ENCODE results near the gene RPS15.

The RPS15 gene

GRCh38 chr19:1471515-1472160 lies 33.4 kb downstream of the RPS15 start:
- TF ChIP-seq CTCF (IDR thresholded peaks at IDR 0.05): no peak

GRCh38 chr19:1472231-1473084 lies 34.3 kb downstream of the RPS15 start:
- Histone ChIP-seq H3K27me3 (peaks cover 66% of the 10 kb centered on the region), H3K36me3 (peaks cover 32% of the 10 kb centered on the region), H3K4me3 (ENCODE audit: low read depth in 1 of 2, low read length in 1 of 2) (no peak overlapping the region), H3K9me3 (no peaks in the 10 kb centered on the region), H3K4me1 (ENCODE audit: control insufficient read depth in 1 of 2, insufficient read depth in 1 of 2, low read depth in 1 of 2, low read length in 1 of 2) (peaks cover 19 to 39% of the 10 kb centered on the region in 2 experiments), H3K27ac (no peak overlapping the region)
- no peak for TF ChIP-seq CTCF (IDR thresholded peaks at IDR 0.05)

More at GRCh38 chr19:1471515-1472160, 33.4 kb downstream of the RPS15 start:
- H3K36me3 ChIP-seq: peaks cover 26% of the 10 kb centered on the region
- H3K4me3 ChIP-seq (ENCODE audit: low read depth in 1 of 2, low read length in 1 of 2): no peak overlapping the region
- no peak overlapping the region for H3K27ac ChIP-seq
- H3K9me3 ChIP-seq: no peaks in the 10 kb centered on the region
- H3K27me3 ChIP-seq: peaks cover 74% of the 10 kb centered on the region
- peaks cover 19 to 42% of the 10 kb centered on the region in 2 experiments for H3K4me1 ChIP-seq (ENCODE audit: control insufficient read depth in 1 of 2, insufficient read depth in 1 of 2, low read depth in 1 of 2, low read length in 1 of 2)

- Histone ChIP-seq H3K4me3 (ENCODE audit: low read depth in 1 of 2, low read length in 1 of 2) (no peak overlapping the region), H3K9me3 (no peaks in the 10 kb centered on the region), H3K4me1 (ENCODE audit: control insufficient read depth in 1 of 2, insufficient read depth in 1 of 2, low read depth in 1 of 2, low read length in 1 of 2) (peaks cover 25 to 36% of the 10 kb centered on the region in 2 experiments), H3K27ac (no peak overlapping the region), H3K27me3 (peaks cover 58% of the 10 kb centered on the region), H3K36me3 (peaks cover 33% of the 10 kb centered on the region)
- TF ChIP-seq CTCF (IDR thresholded peaks at IDR 0.05): no peak
Observed at GRCh38 chr19:1473085-1473851, 35.1 kb downstream of the RPS15 start.

- H3K4me3 ChIP-seq (ENCODE audit: low read depth in 1 of 2, low read length in 1 of 2): no peak overlapping the region
Observed at GRCh38 chr19:1474011-1474764, 36.0 kb downstream of the RPS15 start.

More at GRCh38 chr19:1474011-1474764, 36.0 kb downstream of the RPS15 start:
- no peak overlapping the region for H3K27ac ChIP-seq
- peaks cover 33% of the 10 kb centered on the region for H3K36me3 ChIP-seq
- peaks cover 49% of the 10 kb centered on the region for H3K27me3 ChIP-seq
- no peak for TF ChIP-seq CTCF (IDR thresholded peaks at IDR 0.05)
- no peaks in the 10 kb centered on the region for H3K9me3 ChIP-seq
- peaks cover 29 to 35% of the 10 kb centered on the region in 2 experiments for H3K4me1 ChIP-seq (ENCODE audit: control insufficient read depth in 1 of 2, insufficient read depth in 1 of 2, low read depth in 1 of 2, low read length in 1 of 2)

Data from neutrophil (primary cell).